PFSK-1 (cell line): ENCODE data around the gene TERT.

ENCODE experiments used
- FOXP2 ChIP-seq: optimal IDR thresholded peaks from 2 replicates; pipeline ENCODE3; 2011; ENCODE audit warnings: borderline replicate concordance, control low read depth, inconsistent platforms; ENCODE audit not compliant: insufficient read depth; ENCODE audit errors: extremely low read length, extremely low read depth
- POLR2AphosphoS5 ChIP-seq: IDR thresholded peaks from 2 replicates; pipeline ENCODE4 v1.6.1; 2012; ENCODE audit warnings: low read depth, mild to moderate bottlenecking, control low read depth, low read length, moderate library complexity
- SIN3A ChIP-seq: IDR thresholded peaks from 2 replicates; pipeline ENCODE4 v1.6.1; 2012; ENCODE audit warnings: mild to moderate bottlenecking, low read length, moderate library complexity, borderline replicate concordance; ENCODE audit not compliant: insufficient read depth
- TAF1 ChIP-seq: IDR thresholded peaks from 2 replicates; pipeline ENCODE4 v1.6.1; 2012; ENCODE audit warnings: low read length, control low read depth, borderline replicate concordance; ENCODE audit not compliant: insufficient read depth

- TF ChIP-seq SIN3A (no peak), POLR2AphosphoS5 (no peak), TAF1 (no peak), FOXP2 (no peak)
Measured at GRCh38 chr5:1329111-1329579, 34.3 kb upstream of the TERT start.
